Measurements from ENCODE around the gene MAP2K3. TPM values are rescaled to one million over a fixed set of nuclear protein-coding genes. Genes with fewer than 3 reads are reported as not detected.
A peak's percentile ranks its signal among the peaks of the same experiment; 100 is the strongest.
"Not testable (repeated sequence)": the region's sequence is repeated elsewhere in the genome, so short reads cannot be mapped to it uniquely, and the experiment has no call there.

The MAP2K3 gene
- total RNA-seq, 4 donors from 2014 or later: 15.5 to 23.4 (median 21.3) TPM

GRCh38 chr17:21344801-21345200 lies 60.3 kb downstream of the MAP2K3 start:
- DNase-seq; H3K36me3 ChIP-seq; H3K9me3 ChIP-seq; H3K4me3 ChIP-seq (replicated peaks in 1 of 3); intact Hi-C loops (cut with DNase I); H3K27ac ChIP-seq; H3K4me1 ChIP-seq; H3K27me3 ChIP-seq: not testable (repeated sequence)
- WGBS, 2 donors: 66 to 86% methylated on average over 4 of the region's 4 CpGs

GRCh38 chr17:21345236-21345635 lies 60.7 kb downstream of the MAP2K3 start:
- Histone ChIP-seq H3K36me3 (no peaks in the 10 kb centered on the region), H3K4me3 (replicated peaks in 1 of 3) (no peak overlapping the region), H3K4me1 (no peaks in the 10 kb centered on the region), H3K27ac (no peak overlapping the region), H3K9me3 (no peaks in the 10 kb centered on the region), H3K27me3 (no peaks in the 10 kb centered on the region)
- TF ChIP-seq POLR2A (IDR thresholded peaks at IDR 0.05) (no peak), CTCF (IDR thresholded peaks at IDR 0.05) (no peak)
- 76% methylated on average over 9 of the region's 10 CpGs for WGBS, 2 donors
- DNase-seq: no peak
- intact Hi-C loops (cut with DNase I): no loop called here

GRCh38 chr17:21346107-21346506 lies 61.6 kb downstream of the MAP2K3 start:
- H3K27me3 ChIP-seq; H3K36me3 ChIP-seq; H3K9me3 ChIP-seq; H3K27ac ChIP-seq; intact Hi-C loops (cut with DNase I); DNase-seq; H3K4me3 ChIP-seq (replicated peaks in 1 of 3); H3K4me1 ChIP-seq: not testable (repeated sequence)
- no CpG with 5 or more reads among the region's 2 CpGs for WGBS, 2 donors

- intact Hi-C loops (cut with DNase I); H3K27me3 ChIP-seq; H3K36me3 ChIP-seq; H3K4me1 ChIP-seq; H3K27ac ChIP-seq; H3K4me3 ChIP-seq (replicated peaks in 1 of 3); H3K9me3 ChIP-seq: not testable (repeated sequence)
- 50 to 85% methylated on average over 3 to 4 of the region's 10 CpGs for WGBS, 2 donors
- peak; percentile 38 to 50 for DNase-seq
Observed at GRCh38 chr17:21346651-21347250, 62.2 kb downstream of the MAP2K3 start.

GRCh38 chr17:21347660-21348059 lies 63.1 kb downstream of the MAP2K3 start:
- H3K36me3 ChIP-seq; DNase-seq; H3K4me1 ChIP-seq; H3K9me3 ChIP-seq; H3K27me3 ChIP-seq; H3K27ac ChIP-seq; intact Hi-C loops (cut with DNase I); H3K4me3 ChIP-seq (replicated peaks in 1 of 3): not testable (repeated sequence)
- WGBS, 2 donors: 95 to 99% methylated on average over 6 of the region's 6 CpGs

GRCh38 chr17:21348081-21348925 lies 63.8 kb downstream of the MAP2K3 start:
- H3K4me3 ChIP-seq (replicated peaks in 1 of 3); intact Hi-C loops (cut with DNase I); H3K9me3 ChIP-seq; H3K27me3 ChIP-seq; H3K27ac ChIP-seq; DNase-seq; H3K36me3 ChIP-seq; H3K4me1 ChIP-seq: not testable (repeated sequence)
- 77 to 83% methylated on average over 6 to 8 of the region's 14 CpGs for WGBS, 2 donors

- intact Hi-C loops (cut with DNase I); H3K9me3 ChIP-seq; H3K4me1 ChIP-seq; DNase-seq; H3K36me3 ChIP-seq; H3K27ac ChIP-seq; H3K4me3 ChIP-seq (replicated peaks in 1 of 3); H3K27me3 ChIP-seq: not testable (repeated sequence)
- WGBS, 2 donors: 63 to 79% methylated on average over 5 to 6 of the region's 7 CpGs
Observed at GRCh38 chr17:21348926-21349261, 64.4 kb downstream of the MAP2K3 start.

- intact Hi-C loops (cut with DNase I); H3K9me3 ChIP-seq; H3K27ac ChIP-seq; H3K4me1 ChIP-seq; H3K36me3 ChIP-seq; H3K27me3 ChIP-seq; DNase-seq; H3K4me3 ChIP-seq (replicated peaks in 1 of 3): not testable (repeated sequence)
- 73 to 77% methylated on average over 4 to 5 of the region's 6 CpGs for WGBS, 2 donors
Observed at GRCh38 chr17:21349358-21350050, 65.0 kb downstream of the MAP2K3 start.

- H3K27me3 ChIP-seq; H3K4me1 ChIP-seq; DNase-seq; H3K27ac ChIP-seq; H3K4me3 ChIP-seq (replicated peaks in 1 of 3); H3K9me3 ChIP-seq; intact Hi-C loops (cut with DNase I); H3K36me3 ChIP-seq: not testable (repeated sequence)
- 93 to 96% methylated on average over 14 to 19 of the region's 19 CpGs for WGBS, 2 donors
Observed at GRCh38 chr17:21350495-21350894, 66.0 kb downstream of the MAP2K3 start.
